GM18867 (cell line): ENCODE measurements around the gene HECW1.
"Not testable (repeated sequence)": the region's sequence is repeated elsewhere in the genome, so short reads cannot be mapped to it uniquely, and the experiment has no call there.

Experiments used
- ATAC-seq: cut with Tn5 transposase; IDR thresholded peaks from one replicate; pipeline ENCODE4 v1.9.1; 2021; ENCODE audit warnings: mild to moderate bottlenecking, moderate library complexity; ENCODE audit not compliant: unreplicated experiment

HECW1 gene

GRCh38 chr7:43590862-43591557, 478.6 kb downstream of the HECW1 start:
- peak; percentile 70 for ATAC-seq

GRCh38 chr7:43591558-43592180, 479.2 kb downstream of the HECW1 start:
- ATAC-seq, result peak; percentile 23

GRCh38 chr7:43592326-43592725, 479.9 kb downstream of the HECW1 start:
- ATAC-seq, result no peak

GRCh38 chr7:43593010-43593409, 480.6 kb downstream of the HECW1 start:
- no peak for ATAC-seq

- ATAC-seq, result no peak
These were observed 481.6 kb downstream of the HECW1 start for GRCh38 chr7:43594020-43594419.

GRCh38 chr7:43596426-43596825, 484.0 kb downstream of the HECW1 start:
- ATAC-seq, result not testable (repeated sequence)

- no peak for ATAC-seq
These were observed 487.6 kb downstream of the HECW1 start for GRCh38 chr7:43600056-43600455.

- no peak for ATAC-seq
These were observed 489.8 kb downstream of the HECW1 start for GRCh38 chr7:43602256-43602655.

GRCh38 chr7:43604251-43604650, 491.8 kb downstream of the HECW1 start:
- ATAC-seq, result no peak

GRCh38 chr7:43609097-43609496, 496.6 kb downstream of the HECW1 start:
- ATAC-seq, result no peak

GRCh38 chr7:43612128-43612527, 499.7 kb downstream of the HECW1 start:
- ATAC-seq, result no peak

- peak; percentile 65 for ATAC-seq
These were observed 500.4 kb downstream of the HECW1 start for GRCh38 chr7:43612599-43613589.
